HepG2 (cell line): ENCODE results near the gene MORC3. TPM values are rescaled to one million over a fixed set of nuclear protein-coding genes. Genes with fewer than 3 reads are reported as not detected.

ENCODE experiments used
- ATAC-seq: fragments of 200-7000 bp; cut with Tn5 transposase; 3 replicates; pipeline ENCODE4 v1.9.1; 2020; ENCODE audit warnings: mild to moderate bottlenecking, moderate library complexity
- BruUV-seq: library from RNA; stranded (reverse); fragments of 400-500 nt; replicated peaks from 2 replicates; lab custom pipeline; 2021; lab: Mats Ljungman, UMichigan
- CTCF ChIA-PET: fragments of 300-600 bp; formaldehyde crosslinking; extraction: SDS; loops from one replicate; lab custom pipeline; 2021; ENCODE audit warnings: low total read pairs, inconsistent platforms, low intra/inter-chr PET ratio; lab: Yijun Ruan, JAX
- POLR2A ChIA-PET: fragments of 350-600 bp; sonication (Branson Sonifier 250); formaldehyde crosslinking; loops from one replicate; lab custom pipeline; 2020; ENCODE audit warnings: antibody characterized with exemption, inconsistent platforms; lab: Yijun Ruan, JAX
- DNase-seq: peaks from one replicate; pipeline ENCODE4 v3.0.0-alpha.2; 2015; ENCODE audit warnings: low spot score
- FAIRE-seq: peaks from 3 replicates; lab custom pipeline; 2011; peaks lifted over from hg19 to GRCh38; lab: Jason Lieb, UNC
- H2AFZ ChIP-seq: one replicate; pipeline ENCODE4 v1.6.1; 2011; ENCODE audit warnings: low read length, inconsistent platforms
- H3K27ac ChIP-seq: fragments of 300-600 bp; 3 replicates; pipeline ENCODE4 v1.8.0; 2011; ENCODE audit warnings: mixed run types, mild to moderate bottlenecking, mixed read lengths, low read length, inconsistent platforms; ENCODE audit not compliant: insufficient read depth; ENCODE audit errors: extremely low read length
- H3K27me3 ChIP-seq, 2 experiments: fragments of 200-600 bp in 1 of 2; 2 replicates in 1 of 2; 3 replicates in 1 of 2; pipeline versions ENCODE4 v1.6.0 to v1.8.0; 2011; ENCODE audit warnings: low read length in 2 of 2, mild to moderate bottlenecking in 2 of 2, moderate library complexity in 2 of 2, inconsistent platforms in 1 of 2; ENCODE audit not compliant: insufficient read depth in 2 of 2, control insufficient read depth in 1 of 2
- H3K36me3 ChIP-seq, 2 experiments: fragments of 200-600 bp in 1 of 2; replicated peaks in 1 of 2; 2 replicates in 1 of 2; 3 replicates in 1 of 2; pipeline versions ENCODE4 v1.5.1 to v1.8.0; 2011; ENCODE audit warnings: low read length in 2 of 2, inconsistent platforms in 1 of 2; ENCODE audit not compliant: insufficient read depth in 2 of 2, control insufficient read depth in 1 of 2
- H3K4me1 ChIP-seq: 2 replicates; pipeline ENCODE4 v1.5.1; 2012; ENCODE audit warnings: low read length, inconsistent platforms; ENCODE audit not compliant: insufficient read depth
- H3K4me2 ChIP-seq: 2 replicates; pipeline ENCODE4 v1.6.0; 2011; ENCODE audit warnings: low read depth, low read length, inconsistent platforms
- H3K4me3 ChIP-seq, 3 experiments: fragments of 200-600 bp in 1 of 3; sonication (generic), shearing (Covaris generic) in 1 of 3; replicated peaks in 1 of 3; 2 replicates each; pipeline ENCODE4 v1.5.1; 2011 to 2016; ENCODE audit warnings: low read length in 3 of 3, inconsistent platforms in 2 of 3, low read depth in 2 of 3, mild to moderate bottlenecking in 2 of 3, control low read depth in 1 of 3, mixed read lengths in 1 of 3; ENCODE audit not compliant: insufficient read depth in 1 of 3
- H3K79me2 ChIP-seq: one replicate; pipeline ENCODE4 v1.6.1; 2011; ENCODE audit warnings: low read length, inconsistent platforms; ENCODE audit not compliant: insufficient read depth
- H3K9ac ChIP-seq: 2 replicates; pipeline ENCODE4 v1.6.0; 2011; ENCODE audit warnings: mild to moderate bottlenecking, low read depth, low read length, inconsistent platforms; ENCODE audit not compliant: insufficient read depth
- H3K9me3 ChIP-seq: 2 replicates; pipeline ENCODE4 v1.5.1; 2012; ENCODE audit warnings: mild to moderate bottlenecking, low read length
- H4K20me1 ChIP-seq: 2 replicates; pipeline ENCODE4 v1.6.0; 2011; ENCODE audit warnings: inconsistent platforms, mild to moderate bottlenecking, low read length, moderate library complexity; ENCODE audit not compliant: insufficient read depth
- AHR ChIP-seq: IDR thresholded peaks from 2 replicates; pipeline ENCODE4 v1.6.1; 2018; ENCODE audit warnings: missing genetic modification reagents, missing compliant biosample characterization
- FIP1L1 ChIP-seq: fragments of 200-400 bp; formaldehyde crosslinking; IDR thresholded peaks from 2 replicates; pipeline ENCODE4 v1.6.1; 2018; ENCODE audit warnings: low read depth, mild to moderate bottlenecking, low read length, moderate library complexity, borderline replicate concordance; ENCODE audit not compliant: insufficient read depth
- JUND ChIP-seq: sonication (generic); formaldehyde crosslinking; IDR thresholded peaks from 2 replicates; pipeline ENCODE4 v1.8.0; 2022; ENCODE audit warnings: mild to moderate bottlenecking, missing genetic modification reagents
- PHB2 ChIP-seq: fragments of 450-650 bp; IDR thresholded peaks from 2 replicates; pipeline ENCODE4 v1.6.1; 2018; ENCODE audit not compliant: partially characterized antibody
- SALL2 ChIP-seq: sonication (generic); formaldehyde crosslinking; IDR thresholded peaks from 2 replicates; pipeline ENCODE4 v1.8.1; 2023; ENCODE audit warnings: mild to moderate bottlenecking, missing genetic modification reagents, inconsistent platforms
- SMAD1 ChIP-seq: sonication (generic); formaldehyde crosslinking; IDR thresholded peaks from 2 replicates; pipeline ENCODE4 v1.4.0; 2020; ENCODE audit warnings: missing genetic modification reagents, low read depth, mild to moderate bottlenecking, borderline replicate concordance
- SRF ChIP-seq: IDR thresholded peaks from 2 replicates; pipeline ENCODE4 v1.6.1; 2011; ENCODE audit warnings: mild to moderate bottlenecking, low read depth, low read length, moderate library complexity
- TCF7L2 ChIP-seq: IDR thresholded peaks from 2 replicates; pipeline ENCODE4 v1.6.1; 2011; ENCODE audit warnings: mild to moderate bottlenecking, low read depth, low read length, moderate library complexity
- ZMYM2 ChIP-seq: sonication (generic); formaldehyde crosslinking; IDR thresholded peaks from 2 replicates; pipeline ENCODE4 v1.8.0; 2022; ENCODE audit warnings: mild to moderate bottlenecking, missing genetic modification reagents
- ZNF260 ChIP-seq: sonication (generic); formaldehyde crosslinking; IDR thresholded peaks from 2 replicates; pipeline ENCODE4 v1.4.0; 2020; ENCODE audit warnings: missing genetic modification reagents, low read depth, mild to moderate bottlenecking, borderline replicate concordance
- ZNF776 ChIP-seq: sonication (generic); formaldehyde crosslinking; IDR thresholded peaks from 2 replicates; pipeline ENCODE4 v1.4.0; 2020; ENCODE audit warnings: mild to moderate bottlenecking, missing genetic modification reagents
- WGBS: methylation state at CpG from one replicate; pipeline ENCODE4 v1.1.6; 2017; ENCODE audit warnings: low lambda C conversion rate; 5-methylcytosine and 5-hydroxymethylcytosine counted together
- in situ Hi-C: cut with HindIII; loops from 2 replicates; pipeline ENCODE4 v1.10.0; 2017; ENCODE audit warnings: low pct_unique_long_range_greater_than_20kb; ENCODE audit not compliant: extremely low pct_ligation_motif_present
- intact Hi-C: fragments of 100-400 bp; cut with micrococcal nuclease; formaldehyde crosslinking; loops from one replicate; pipeline ENCODE4 v1.10.0; 2022; ENCODE audit not compliant: unreplicated experiment
- polyA plus RNA-seq, 8 experiments: library from polyadenylated mRNA; depleted of rRNA in 3 of 8; stranded (reverse) in 7 of 8; unstranded in 1 of 8; fragments of >200 nt; fragmentation: Illumina TruSeq in 4 of 8; extraction: Trizol in 4 of 8; gene quantifications; 2 replicates each; pipeline versions ENCODE4 v1.2.1 to v1.2.3, GENCODE V29; 2011 to 2016; ENCODE audit warnings: low read depth in 4 of 8, missing spikeins in 1 of 8, mixed read lengths in 1 of 8; ENCODE audit not compliant: insufficient read depth in 1 of 8
- total RNA-seq, 5 experiments: library from RNA; depleted of rRNA; stranded (reverse); fragments of >200 nt; fragmentation: Illumina TruSeq; extraction: Trizol; gene quantifications; 2 replicates each; pipeline ENCODE4 v1.2.3, GENCODE V29; 2016; ENCODE audit warnings: low read depth in 1 of 5
- TF ChIP-seq, protein P1 (sequence below): sonication (generic); formaldehyde crosslinking; IDR thresholded peaks from 2 replicates; pipeline ENCODE4 v1.5.0; 2020; ENCODE audit warnings: mild to moderate bottlenecking, missing genetic modification reagents
- TF ChIP-seq, protein P2 (sequence below): sonication (generic); formaldehyde crosslinking; IDR thresholded peaks from 2 replicates; pipeline ENCODE4 v1.4.0; 2020; ENCODE audit warnings: missing genetic modification reagents
- TF ChIP-seq, protein P3 (sequence below): sonication (generic); formaldehyde crosslinking; IDR thresholded peaks from 2 replicates; pipeline ENCODE4 v1.4.0; 2020; ENCODE audit warnings: missing genetic modification reagents; ENCODE audit errors: not compliant biosample characterization

MORC3 gene
- total and polyA plus RNA-seq, 2 of the 13 experiments (the other 11 are each of a cell fraction or from before 2014, with no cell fraction given) = 12.9 to 19.5 TPM

DNA sequence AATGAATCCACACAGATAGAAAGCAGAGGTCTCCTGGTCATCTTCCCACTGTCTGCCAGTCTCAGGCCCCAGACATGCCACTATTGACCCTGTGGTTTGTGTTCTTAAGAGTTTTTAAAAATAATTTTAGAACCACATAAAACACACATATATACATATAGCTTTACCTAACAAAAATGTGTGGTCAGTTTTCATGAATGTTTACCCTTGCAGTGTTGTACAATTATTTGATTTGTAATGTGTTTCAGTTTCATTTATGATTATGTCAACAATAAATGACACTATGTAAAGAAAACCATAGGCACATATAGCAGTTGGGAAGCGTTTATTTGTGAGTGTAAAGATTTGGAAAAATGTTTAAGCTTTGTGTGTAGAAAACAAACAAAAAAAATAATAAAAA is 82.3 kb downstream of the MORC3 start (continued):
- TF ChIP-seq SMAD1 (CRISPR knock-in tag) (no peak), JUND (no peak)

DNA sequence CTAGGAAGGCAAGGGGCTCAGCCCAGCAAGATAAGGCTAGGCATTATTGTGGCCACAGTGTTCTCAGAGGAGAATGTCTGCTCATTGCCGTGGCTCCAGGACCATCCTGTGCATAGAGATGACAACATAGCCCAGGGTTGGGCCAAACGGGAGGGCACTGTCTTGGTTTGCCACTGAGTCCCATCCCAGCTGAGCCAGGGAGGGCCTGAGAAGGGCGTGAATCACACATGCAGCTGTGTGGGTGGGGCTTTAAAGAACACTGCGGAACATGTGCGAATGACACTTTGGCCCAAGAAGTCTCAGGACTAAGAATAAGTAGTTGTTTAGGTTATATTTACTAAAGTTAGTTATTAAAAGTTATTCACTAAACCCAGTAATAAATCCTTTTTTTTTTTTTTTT is 83.7 kb downstream of the MORC3 start:
- Histone ChIP-seq H2AFZ (no peak overlapping the region), H3K9me3 (no peaks in the 10 kb centered on the region), H3K27me3 (no peaks in the 10 kb centered on the region), H3K4me3 (no peak overlapping the region)
- ATAC-seq = no peak
- intact Hi-C loops = no loop called here
- BruUV-seq = no TSS peak
- CTCF ChIA-PET = no interaction called here
- POLR2A ChIA-PET = no interaction called here
- TF ChIP-seq SRF (no peak), FIP1L1 (no peak), TCF7L2 (no peak), ZNF776 (no peak), PHB2 (no peak), ZNF260 (no peak), SALL2 (no peak), ZMYM2 (CRISPR knock-in tag) (no peak), AHR (no peak)
- TF ChIP-seq, protein P1, sequence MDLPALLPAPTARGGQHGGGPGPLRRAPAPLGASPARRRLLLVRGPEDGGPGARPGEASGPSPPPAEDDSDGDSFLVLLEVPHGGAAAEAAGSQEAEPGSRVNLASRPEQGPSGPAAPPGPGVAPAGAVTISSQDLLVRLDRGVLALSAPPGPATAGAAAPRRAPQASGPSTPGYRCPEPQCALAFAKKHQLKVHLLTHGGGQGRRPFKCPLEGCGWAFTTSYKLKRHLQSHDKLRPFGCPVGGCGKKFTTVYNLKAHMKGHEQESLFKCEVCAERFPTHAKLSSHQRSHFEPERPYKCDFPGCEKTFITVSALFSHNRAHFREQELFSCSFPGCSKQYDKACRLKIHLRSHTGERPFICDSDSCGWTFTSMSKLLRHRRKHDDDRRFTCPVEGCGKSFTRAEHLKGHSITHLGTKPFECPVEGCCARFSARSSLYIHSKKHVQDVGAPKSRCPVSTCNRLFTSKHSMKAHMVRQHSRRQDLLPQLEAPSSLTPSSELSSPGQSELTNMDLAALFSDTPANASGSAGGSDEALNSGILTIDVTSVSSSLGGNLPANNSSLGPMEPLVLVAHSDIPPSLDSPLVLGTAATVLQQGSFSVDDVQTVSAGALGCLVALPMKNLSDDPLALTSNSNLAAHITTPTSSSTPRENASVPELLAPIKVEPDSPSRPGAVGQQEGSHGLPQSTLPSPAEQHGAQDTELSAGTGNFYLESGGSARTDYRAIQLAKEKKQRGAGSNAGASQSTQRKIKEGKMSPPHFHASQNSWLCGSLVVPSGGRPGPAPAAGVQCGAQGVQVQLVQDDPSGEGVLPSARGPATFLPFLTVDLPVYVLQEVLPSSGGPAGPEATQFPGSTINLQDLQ (CRISPR knock-in tag) = no peak
- TF ChIP-seq, protein P2, sequence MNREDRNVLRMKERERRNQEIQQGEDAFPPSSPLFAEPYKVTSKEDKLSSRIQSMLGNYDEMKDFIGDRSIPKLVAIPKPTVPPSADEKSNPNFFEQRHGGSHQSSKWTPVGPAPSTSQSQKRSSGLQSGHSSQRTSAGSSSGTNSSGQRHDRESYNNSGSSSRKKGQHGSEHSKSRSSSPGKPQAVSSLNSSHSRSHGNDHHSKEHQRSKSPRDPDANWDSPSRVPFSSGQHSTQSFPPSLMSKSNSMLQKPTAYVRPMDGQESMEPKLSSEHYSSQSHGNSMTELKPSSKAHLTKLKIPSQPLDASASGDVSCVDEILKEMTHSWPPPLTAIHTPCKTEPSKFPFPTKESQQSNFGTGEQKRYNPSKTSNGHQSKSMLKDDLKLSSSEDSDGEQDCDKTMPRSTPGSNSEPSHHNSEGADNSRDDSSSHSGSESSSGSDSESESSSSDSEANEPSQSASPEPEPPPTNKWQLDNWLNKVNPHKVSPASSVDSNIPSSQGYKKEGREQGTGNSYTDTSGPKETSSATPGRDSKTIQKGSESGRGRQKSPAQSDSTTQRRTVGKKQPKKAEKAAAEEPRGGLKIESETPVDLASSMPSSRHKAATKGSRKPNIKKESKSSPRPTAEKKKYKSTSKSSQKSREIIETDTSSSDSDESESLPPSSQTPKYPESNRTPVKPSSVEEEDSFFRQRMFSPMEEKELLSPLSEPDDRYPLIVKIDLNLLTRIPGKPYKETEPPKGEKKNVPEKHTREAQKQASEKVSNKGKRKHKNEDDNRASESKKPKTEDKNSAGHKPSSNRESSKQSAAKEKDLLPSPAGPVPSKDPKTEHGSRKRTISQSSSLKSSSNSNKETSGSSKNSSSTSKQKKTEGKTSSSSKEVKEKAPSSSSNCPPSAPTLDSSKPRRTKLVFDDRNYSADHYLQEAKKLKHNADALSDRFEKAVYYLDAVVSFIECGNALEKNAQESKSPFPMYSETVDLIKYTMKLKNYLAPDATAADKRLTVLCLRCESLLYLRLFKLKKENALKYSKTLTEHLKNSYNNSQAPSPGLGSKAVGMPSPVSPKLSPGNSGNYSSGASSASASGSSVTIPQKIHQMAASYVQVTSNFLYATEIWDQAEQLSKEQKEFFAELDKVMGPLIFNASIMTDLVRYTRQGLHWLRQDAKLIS (CRISPR knock-in tag) = no peak
- TF ChIP-seq, protein P3, sequence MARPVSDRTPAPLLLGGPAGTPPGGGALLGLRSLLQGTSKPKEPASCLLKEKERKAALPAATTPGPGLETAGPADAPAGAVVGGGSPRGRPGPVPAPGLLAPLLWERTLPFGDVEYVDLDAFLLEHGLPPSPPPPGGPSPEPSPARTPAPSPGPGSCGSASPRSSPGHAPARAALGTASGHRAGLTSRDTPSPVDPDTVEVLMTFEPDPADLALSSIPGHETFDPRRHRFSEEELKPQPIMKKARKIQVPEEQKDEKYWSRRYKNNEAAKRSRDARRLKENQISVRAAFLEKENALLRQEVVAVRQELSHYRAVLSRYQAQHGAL (CRISPR knock-in tag) = no peak
- TF ChIP-seq, all 625 proteins: peak for 0
- Histone ChIP-seq H3K9ac (no peak overlapping the region), H3K4me2 (no peak overlapping the region), H3K79me2 (no peaks in the 10 kb centered on the region), H4K20me1 (no peaks in the 10 kb centered on the region), H3K27ac (no peak overlapping the region), H3K36me3 (peaks cover 3 to 25% of the 10 kb centered on the region in 2 experiments; a peak in 4 of 5 replicates), H3K4me1 (no peaks in the 10 kb centered on the region)
- 100% methylated on average over 4 of the region's 5 CpGs for WGBS
- DNase-seq = no peak
- no peak for FAIRE-seq
- in situ Hi-C loops = no loop called here
